Neuronal stem cell (in vitro differentiated cells): Measurements from ENCODE around the gene KIF6.

Experiments
- DNase-seq: peaks from one replicate; pipeline ENCODE4 v3.0.0-alpha.2; 2013; ENCODE audit warnings: low spot score
- H2AFZ ChIP-seq: one replicate; pipeline ENCODE4 v1.6.1; 2013; ENCODE audit warnings: mild to moderate bottlenecking, low read length, inconsistent platforms
- H2AK5ac ChIP-seq: 2 replicates; pipeline ENCODE4 v1.6.1; 2013; ENCODE audit warnings: low read depth, mild to moderate bottlenecking, inconsistent platforms, low read length, moderate library complexity, mixed read lengths
- H2BK120ac ChIP-seq: 2 replicates; pipeline ENCODE4 v1.6.1; 2013; ENCODE audit warnings: low read depth, mild to moderate bottlenecking, inconsistent platforms, low read length, moderate library complexity, mixed read lengths
- H2BK12ac ChIP-seq: one replicate; pipeline ENCODE4 v1.6.1; 2013; ENCODE audit warnings: low read length, inconsistent platforms
- H2BK15ac ChIP-seq: 2 replicates; pipeline ENCODE4 v1.6.1; 2013; ENCODE audit warnings: mild to moderate bottlenecking, low read length, inconsistent platforms, mixed read lengths
- H2BK5ac ChIP-seq: one replicate; pipeline ENCODE4 v1.6.1; 2013; ENCODE audit warnings: inconsistent platforms, mild to moderate bottlenecking, low read length, moderate library complexity
- H3K14ac ChIP-seq: one replicate; pipeline ENCODE4 v1.6.1; 2013; ENCODE audit warnings: low read length, inconsistent platforms
- H3K18ac ChIP-seq: 2 replicates; pipeline ENCODE4 v1.6.1; 2013; ENCODE audit warnings: low read length, inconsistent platforms
- H3K23ac ChIP-seq: 2 replicates; pipeline ENCODE4 v1.6.1; 2013; ENCODE audit warnings: low read depth, mild to moderate bottlenecking, mixed read lengths, low read length, inconsistent platforms; ENCODE audit not compliant: poor library complexity
- H3K27ac ChIP-seq: replicated peaks from 3 replicates; pipeline ENCODE4 v1.5.1; 2013; ENCODE audit warnings: low read length, inconsistent platforms
- H3K27me3 ChIP-seq, 3 experiments: 2 replicates each; pipeline ENCODE4 v1.6.1; 2013; ENCODE audit warnings: low read length in 3 of 3, mild to moderate bottlenecking in 2 of 3, inconsistent platforms in 1 of 3, low read depth in 1 of 3, mixed read lengths in 1 of 3, moderate library complexity in 1 of 3; ENCODE audit not compliant: control insufficient read depth in 3 of 3, insufficient read depth in 3 of 3
- H3K36me3 ChIP-seq, 2 donors: replicated peaks in 1 of 2; 2 replicates each; pipeline ENCODE4 v1.6.1; 2013; ENCODE audit warnings: low read length in 2 of 2; ENCODE audit not compliant: control insufficient read depth in 2 of 2, insufficient read depth in 2 of 2
- H3K4ac ChIP-seq: 2 replicates; pipeline ENCODE4 v1.6.1; 2013; ENCODE audit warnings: inconsistent platforms, mild to moderate bottlenecking, low read length, moderate library complexity
- H3K4me1 ChIP-seq, 2 donors: 1 replicate in 1 of 2; 2 replicates in 1 of 2; pipeline ENCODE4 v1.6.1; 2013; ENCODE audit warnings: low read length in 2 of 2, low read depth in 1 of 2; ENCODE audit not compliant: control insufficient read depth in 2 of 2, insufficient read depth in 1 of 2
- H3K4me2 ChIP-seq: one replicate; pipeline ENCODE4 v1.6.1; 2013; ENCODE audit warnings: mild to moderate bottlenecking, low read length, inconsistent platforms; ENCODE audit not compliant: insufficient read depth, poor library complexity, severe bottlenecking
- H3K4me3 ChIP-seq, 2 donors: 2 replicates each; pipeline ENCODE4 v1.5.1; 2013; ENCODE audit warnings: low read length in 2 of 2, mild to moderate bottlenecking in 2 of 2, inconsistent platforms in 1 of 2, moderate library complexity in 1 of 2
- H3K79me1 ChIP-seq: one replicate; pipeline ENCODE4 v1.6.1; 2013; ENCODE audit warnings: low read depth, mild to moderate bottlenecking, inconsistent platforms, low read length, moderate library complexity
- H3K9ac ChIP-seq: one replicate; pipeline ENCODE4 v1.6.1; 2013; ENCODE audit warnings: mild to moderate bottlenecking, low read depth, low read length, inconsistent platforms; ENCODE audit not compliant: poor library complexity
- H3K9me3 ChIP-seq, 2 donors: replicated peaks in 1 of 2; 2 replicates each; pipeline versions ENCODE3 to v1.6.1; 2013; ENCODE audit warnings: low read length in 2 of 2, mild to moderate bottlenecking in 2 of 2, inconsistent platforms in 1 of 2, low read depth in 1 of 2, mixed read lengths in 1 of 2, moderate library complexity in 1 of 2; ENCODE audit not compliant: control insufficient read depth in 2 of 2, insufficient read depth in 1 of 2
- H4K8ac ChIP-seq: one replicate; pipeline ENCODE4 v1.6.1; 2013; ENCODE audit warnings: low read depth, mild to moderate bottlenecking, inconsistent platforms, low read length, moderate library complexity
- H4K91ac ChIP-seq: one replicate; pipeline ENCODE4 v1.6.1; 2013; ENCODE audit warnings: low read length, low read depth, mild to moderate bottlenecking, inconsistent platforms; ENCODE audit not compliant: poor library complexity
- WGBS, 2 donors: extraction: QIAGEN DNeasy Blood & Tissue Kit; methylation state at CpG; one replicate each; pipeline ENCODE4 v1.1.7; 2013; ENCODE audit warnings: missing lambda C conversion rate in 2 of 2, mixed read lengths in 1 of 2; ENCODE audit not compliant: insufficient read length in 2 of 2, insufficient replicate concordance in 1 of 2; ENCODE audit errors: extremely low coverage in 2 of 2; 5-methylcytosine and 5-hydroxymethylcytosine counted together

The KIF6 gene

GRCh38 chr6:39617520-39617919 lies 107.7 kb downstream of the KIF6 start:
- H2BK15ac ChIP-seq: no peak overlapping the region
- no peak overlapping the region for H2BK5ac ChIP-seq
- H3K4ac ChIP-seq: no peak overlapping the region
- no peak overlapping the region for H4K91ac ChIP-seq
- H3K27me3 ChIP-seq: no peaks in the 10 kb centered on the region
- H4K8ac ChIP-seq: no peak overlapping the region
- H3K9ac ChIP-seq: no peak overlapping the region
- no peak overlapping the region for H3K4me3 ChIP-seq
- H3K14ac ChIP-seq: no peak overlapping the region
- H3K27ac ChIP-seq: peak overlapping the region; percentile 46
- WGBS, 2 donors: no CpG with 5 or more reads among the region's 3 CpGs
- no peaks in the 10 kb centered on the region for H3K79me1 ChIP-seq
- no peak overlapping the region for H2AK5ac ChIP-seq
- no peak overlapping the region for H2BK120ac ChIP-seq
- H3K4me1 ChIP-seq: peaks cover 4 to 12% of the 10 kb centered on the region in 2 donors
- H3K18ac ChIP-seq: no peak overlapping the region
- DNase-seq: no peak
- H2BK12ac ChIP-seq: no peak overlapping the region
- no peaks in the 10 kb centered on the region for H3K36me3 ChIP-seq
- no peak overlapping the region for H2AFZ ChIP-seq
- H3K9me3 ChIP-seq: no peaks in the 10 kb centered on the region
- H3K4me2 ChIP-seq: no peak overlapping the region
- no peak overlapping the region for H3K23ac ChIP-seq

- no peak overlapping the region for H3K4me3 ChIP-seq
- peaks cover 4 to 12% of the 10 kb centered on the region in 2 donors for H3K4me1 ChIP-seq
- no peak overlapping the region for H2BK15ac ChIP-seq
- H2BK120ac ChIP-seq: no peak overlapping the region
- no peaks in the 10 kb centered on the region for H3K36me3 ChIP-seq
- DNase-seq: peak; percentile 35
- H2BK12ac ChIP-seq: no peak overlapping the region
- H3K79me1 ChIP-seq: no peaks in the 10 kb centered on the region
- no peak overlapping the region for H2BK5ac ChIP-seq
- H3K4me2 ChIP-seq: no peak overlapping the region
- H3K9me3 ChIP-seq: no peaks in the 10 kb centered on the region
- no peak overlapping the region for H4K8ac ChIP-seq
- H3K18ac ChIP-seq: no peak overlapping the region
- H2AFZ ChIP-seq: no peak overlapping the region
- H3K27ac ChIP-seq: no peak overlapping the region
- H4K91ac ChIP-seq: no peak overlapping the region
- H3K4ac ChIP-seq: no peak overlapping the region
- no peak overlapping the region for H3K14ac ChIP-seq
- H2AK5ac ChIP-seq: no peak overlapping the region
- H3K23ac ChIP-seq: no peak overlapping the region
- no peaks in the 10 kb centered on the region for H3K27me3 ChIP-seq
- H3K9ac ChIP-seq: no peak overlapping the region
Measured at GRCh38 chr6:39617026-39617425, 108.2 kb downstream of the KIF6 start.

- Histone ChIP-seq H2BK120ac (no peak overlapping the region), H3K9me3 (no peaks in the 10 kb centered on the region), H3K4ac (no peak overlapping the region), H4K8ac (no peak overlapping the region), H3K9ac (no peak overlapping the region), H2BK12ac (no peak overlapping the region), H3K27me3 (no peaks in the 10 kb centered on the region), H4K91ac (no peak overlapping the region), H3K4me2 (no peak overlapping the region), H3K27ac (no peak overlapping the region), H3K14ac (no peak overlapping the region), H2BK15ac (no peak overlapping the region), H2BK5ac (no peak overlapping the region), H3K23ac (no peak overlapping the region), H3K18ac (no peak overlapping the region), H3K4me1 (peaks cover 4 to 12% of the 10 kb centered on the region in 2 donors), H3K4me3 (no peak overlapping the region), H2AFZ (no peak overlapping the region), H3K79me1 (no peaks in the 10 kb centered on the region), H3K36me3 (no peaks in the 10 kb centered on the region), H2AK5ac (no peak overlapping the region)
- no peak for DNase-seq
- no CpG with 5 or more reads among the region's 1 CpG for WGBS, 2 donors
Measured at GRCh38 chr6:39615622-39616021, 109.6 kb downstream of the KIF6 start.

GRCh38 chr6:39614393-39614950 lies 110.7 kb downstream of the KIF6 start:
- WGBS, 2 donors: no CpG with 5 or more reads among the region's 2 CpGs
- Histone ChIP-seq H3K4me1 (peaks cover 13 to 15% of the 10 kb centered on the region in 2 donors), H3K27ac (no peak overlapping the region)

More at GRCh38 chr6:39614393-39614950, 110.7 kb downstream of the KIF6 start:
- no peak overlapping the region for H2BK15ac ChIP-seq
- H3K4ac ChIP-seq: no peak overlapping the region
- H3K14ac ChIP-seq: no peak overlapping the region
- H2AFZ ChIP-seq: no peak overlapping the region
- H3K4me2 ChIP-seq: no peak overlapping the region
- no peak overlapping the region for H2BK5ac ChIP-seq
- no peaks in the 10 kb centered on the region for H3K27me3 ChIP-seq
- no peak overlapping the region for H3K18ac ChIP-seq
- H3K79me1 ChIP-seq: no peaks in the 10 kb centered on the region
- H3K9ac ChIP-seq: no peak overlapping the region
- no peak overlapping the region for H3K23ac ChIP-seq
- H2BK120ac ChIP-seq: no peak overlapping the region
- no peak overlapping the region for H4K91ac ChIP-seq
- H2BK12ac ChIP-seq: no peak overlapping the region
- DNase-seq: no peak
- H3K9me3 ChIP-seq: no peaks in the 10 kb centered on the region
- no peak overlapping the region for H2AK5ac ChIP-seq
- no peak overlapping the region for H4K8ac ChIP-seq
- H3K4me3 ChIP-seq: no peak overlapping the region
- H3K36me3 ChIP-seq: no peaks in the 10 kb centered on the region
